SK-MEL-5 (cell line): Measurements from ENCODE around the gene SLC10A3. TPM values are rescaled to one million over a fixed set of nuclear protein-coding genes. Genes with fewer than 3 reads are reported as not detected.

Experiments used
- DNase-seq: peaks from one replicate; pipeline ENCODE4 v3.0.0-alpha.2; 2016; ENCODE audit warnings: low read depth, low spot score
- in situ Hi-C: cut with HindIII; loops from 2 replicates; pipeline ENCODE4 v1.10.0; 2016; ENCODE audit warnings: low sequenced_read_pairs, high pct_unique_total_duplicates, low pct_unique_long_range_greater_than_20kb
- total RNA-seq: library from RNA; depleted of rRNA; stranded (reverse); fragments of >200 nt; shearing (Covaris generic); gene quantifications from 2 replicates; pipeline ENCODE4 v1.2.3, GENCODE V29; 2014

The SLC10A3 gene
- total RNA-seq, 1 experiment from 2014 or later, result 9.8 TPM

DNA sequence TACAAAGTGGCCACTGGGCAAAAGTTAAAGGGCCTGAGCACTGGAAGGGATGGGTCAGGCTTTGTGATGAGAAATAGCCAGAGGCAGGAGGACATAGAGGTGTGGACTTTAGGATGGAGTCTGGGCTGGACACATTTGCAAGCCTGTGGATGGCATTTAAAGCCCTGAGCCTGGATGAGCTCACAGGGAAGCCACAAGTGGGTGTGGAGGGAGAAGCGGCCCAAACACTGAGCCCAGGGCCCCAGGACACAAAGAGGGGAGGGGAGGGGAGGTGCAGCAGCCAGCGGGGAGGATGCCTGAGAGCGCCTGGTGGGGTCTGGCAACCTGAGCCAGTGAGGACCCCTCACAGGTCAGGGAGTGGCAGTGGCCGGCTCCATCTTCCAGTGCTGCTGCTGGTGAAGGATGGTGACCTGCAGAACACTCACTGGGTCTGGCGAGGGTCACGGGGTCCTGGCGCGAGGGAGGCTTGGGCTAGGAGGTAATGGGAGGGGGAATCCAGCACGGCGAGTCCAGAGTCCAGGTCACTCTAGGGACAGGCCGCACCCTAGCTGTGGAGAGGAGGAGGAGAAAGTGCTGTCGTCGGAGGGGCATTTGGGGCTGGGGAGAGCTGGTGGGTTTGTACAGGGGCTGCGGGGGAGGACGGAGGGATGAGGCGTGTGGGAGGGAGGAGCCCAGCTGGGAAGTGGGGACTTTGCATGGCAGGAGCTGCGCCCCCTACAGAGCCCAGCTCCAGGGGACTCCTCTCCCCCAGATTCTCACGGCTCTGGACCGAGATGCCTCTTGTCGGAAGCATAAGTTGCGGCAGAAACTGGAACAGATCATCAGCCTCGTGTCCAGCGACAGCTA, 18.4 kb downstream of the SLC10A3 start:
- in situ Hi-C loops, result no loop called here
- no peak for DNase-seq

DNA sequence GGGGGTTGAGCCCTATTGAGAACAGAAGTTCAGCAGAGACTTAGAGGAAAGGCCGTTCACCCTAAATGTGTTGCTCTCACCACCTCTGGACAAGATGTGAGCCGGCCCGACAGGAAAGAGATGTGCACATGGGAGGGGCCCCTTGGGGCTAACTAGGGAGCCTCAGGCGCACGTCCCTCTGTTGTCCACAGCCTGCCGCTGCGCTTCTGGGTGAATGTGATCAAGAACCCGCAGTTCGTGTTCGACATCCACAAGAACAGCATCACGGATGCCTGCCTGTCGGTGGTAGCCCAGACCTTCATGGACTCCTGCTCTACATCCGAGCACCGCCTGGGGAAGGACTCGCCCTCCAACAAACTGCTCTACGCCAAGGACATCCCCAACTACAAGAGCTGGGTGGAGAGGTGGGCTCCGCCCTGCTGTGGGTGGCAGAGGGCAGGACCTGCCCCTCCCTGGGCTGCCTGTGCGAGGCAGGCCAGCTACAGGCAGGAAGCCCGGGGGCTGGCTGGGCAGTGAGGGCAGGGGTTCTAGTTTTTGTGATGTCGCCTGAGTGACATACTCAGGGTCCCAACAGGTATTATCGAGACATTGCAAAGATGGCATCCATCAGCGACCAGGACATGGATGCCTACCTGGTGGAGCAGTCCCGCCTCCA, 19.4 kb downstream of the SLC10A3 start:
- in situ Hi-C loops, result no loop called here
- no peak for DNase-seq

DNA sequence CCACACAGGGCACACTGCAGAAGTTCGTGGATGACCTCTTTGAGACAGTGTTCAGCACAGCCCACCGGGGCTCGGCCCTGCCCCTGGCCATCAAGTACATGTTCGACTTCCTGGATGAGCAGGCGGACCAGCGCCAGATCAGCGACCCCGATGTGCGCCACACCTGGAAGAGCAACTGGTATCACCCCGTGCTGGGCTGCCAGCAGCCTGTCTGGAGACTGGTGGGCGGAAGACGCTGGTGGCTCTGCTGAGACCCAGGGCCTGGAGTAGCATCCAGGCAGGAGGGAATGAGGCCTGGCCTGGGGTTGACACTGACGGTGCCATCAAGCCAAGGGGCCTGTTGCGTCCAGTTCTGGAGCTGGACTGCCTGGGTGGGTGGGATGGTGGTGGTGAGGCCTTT, 20.0 kb downstream of the SLC10A3 start:
- in situ Hi-C loops, result no loop called here
- DNase-seq, result no peak

DNA sequence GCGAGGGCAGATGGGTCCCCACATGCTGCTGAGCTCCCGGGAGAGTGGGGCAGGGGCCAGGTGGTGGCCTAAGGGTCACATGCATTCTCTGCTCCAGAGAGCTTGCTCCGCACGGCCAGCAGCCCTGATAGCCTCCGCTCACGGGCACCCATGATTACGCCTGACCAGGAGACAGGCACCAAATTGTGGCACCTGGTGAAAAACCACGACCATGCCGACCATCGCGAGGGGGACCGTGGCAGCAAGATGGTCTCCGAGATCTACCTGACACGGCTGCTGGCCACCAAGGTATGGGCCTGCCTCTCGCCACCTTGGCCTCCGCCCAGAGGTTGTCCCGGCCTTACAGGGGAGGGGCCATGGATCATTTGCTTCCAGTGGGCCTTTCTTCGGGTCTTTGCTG, 20.5 kb downstream of the SLC10A3 start:
- in situ Hi-C loops, result no loop called here
- DNase-seq, result no peak

DNA sequence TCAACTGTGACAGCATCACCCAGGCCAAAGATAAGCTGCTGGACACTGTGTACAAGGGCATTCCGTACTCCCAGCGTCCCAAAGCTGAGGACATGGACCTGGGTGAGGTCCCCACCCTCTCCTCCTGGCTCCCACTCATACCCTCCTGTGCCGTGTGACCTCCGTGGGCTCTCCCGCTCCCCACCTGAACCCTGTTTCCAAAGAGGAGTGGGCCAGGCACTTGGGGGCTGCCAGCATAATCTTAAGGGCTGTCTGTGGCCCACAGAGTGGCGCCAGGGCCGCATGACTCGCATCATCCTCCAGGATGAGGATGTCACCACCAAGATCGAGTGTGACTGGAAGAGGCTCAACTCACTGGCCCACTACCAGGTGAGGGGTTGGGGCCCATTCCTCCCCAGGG, 21.3 kb downstream of the SLC10A3 start:
- DNase-seq, result no peak
- in situ Hi-C loops, result no loop called here

DNA sequence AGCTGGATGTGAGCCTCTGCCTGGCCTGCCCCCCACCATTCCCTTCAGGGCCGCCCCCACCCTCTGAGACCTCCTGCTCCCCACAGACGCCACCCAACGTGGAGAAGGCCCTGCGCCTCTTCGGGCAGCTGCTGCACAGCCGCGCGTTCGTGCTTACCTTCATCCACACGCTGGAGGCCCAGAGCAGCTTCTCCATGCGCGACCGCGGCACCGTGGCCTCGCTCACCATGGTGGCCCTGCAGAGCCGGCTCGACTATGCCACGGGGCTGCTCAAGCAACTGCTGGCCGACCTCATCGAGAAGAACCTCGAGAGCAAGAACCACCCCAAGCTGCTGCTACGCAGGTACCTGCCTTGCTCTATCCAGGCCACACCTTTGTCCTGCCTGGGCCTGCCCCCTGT, 22.2 kb downstream of the SLC10A3 start:
- DNase-seq, result no peak
- in situ Hi-C loops, result no loop called here

DNA sequence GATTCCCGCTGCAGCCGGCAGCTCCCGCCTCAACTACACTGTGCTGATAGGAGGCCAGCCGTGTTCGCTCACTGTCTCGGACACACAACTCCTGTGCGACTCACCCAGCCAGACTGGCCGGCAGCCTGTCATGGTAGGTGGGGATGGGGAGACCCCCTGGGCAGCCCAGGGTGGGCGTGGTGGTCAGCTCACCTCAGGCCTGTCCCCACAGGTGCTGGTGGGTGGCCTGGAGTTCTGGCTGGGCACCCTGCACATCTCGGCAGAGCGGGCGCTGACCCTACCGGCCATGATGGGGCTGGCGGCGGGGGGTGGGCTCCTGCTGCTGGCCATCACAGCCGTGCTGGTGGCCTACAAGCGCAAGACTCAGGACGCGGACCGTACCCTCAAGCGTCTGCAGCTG, 22.9 kb downstream of the SLC10A3 start:
- in situ Hi-C loops, result no loop called here
- DNase-seq, result no peak

DNA sequence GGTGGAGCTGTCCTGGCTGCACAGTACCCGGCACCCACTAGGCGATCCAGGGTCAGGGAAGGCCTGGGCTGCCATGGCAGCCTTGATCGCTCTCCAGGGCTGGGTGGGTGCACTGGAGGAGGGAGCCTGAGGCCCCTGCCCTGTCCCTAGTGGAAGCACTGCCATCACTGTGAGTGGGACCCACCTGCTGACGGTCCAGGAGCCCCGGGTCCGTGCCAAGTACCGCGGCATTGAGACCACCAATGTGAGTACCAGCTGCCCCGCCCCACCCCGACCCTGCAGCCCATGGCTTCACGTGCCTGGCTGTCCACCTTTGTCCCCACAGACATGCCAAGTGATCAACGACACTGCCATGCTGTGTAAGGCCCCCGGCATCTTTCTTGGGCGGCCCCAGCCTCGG, 23.5 kb downstream of the SLC10A3 start:
- no peak for DNase-seq
- in situ Hi-C loops, result no loop called here

DNA sequence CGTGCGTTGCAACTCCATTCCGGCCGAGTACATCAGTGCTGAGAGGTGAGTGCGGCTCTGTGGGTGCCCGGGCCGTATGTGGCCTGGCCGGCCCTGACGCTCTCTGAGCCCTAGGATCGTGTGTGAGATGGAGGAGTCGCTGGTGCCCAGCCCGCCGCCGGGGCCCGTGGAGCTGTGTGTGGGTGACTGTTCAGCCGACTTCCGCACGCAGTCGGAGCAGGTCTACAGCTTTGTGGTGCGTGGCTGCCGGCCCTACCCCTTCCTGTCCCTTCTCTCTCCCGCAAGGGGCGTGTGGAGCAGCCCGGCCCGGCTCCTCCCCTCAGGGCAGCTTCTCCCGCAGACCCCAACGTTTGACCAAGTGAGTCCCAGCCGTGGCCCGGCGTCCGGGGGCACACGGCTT, 24.4 kb downstream of the SLC10A3 start:
- DNase-seq, result no peak
- in situ Hi-C loops, result no loop called here

DNA sequence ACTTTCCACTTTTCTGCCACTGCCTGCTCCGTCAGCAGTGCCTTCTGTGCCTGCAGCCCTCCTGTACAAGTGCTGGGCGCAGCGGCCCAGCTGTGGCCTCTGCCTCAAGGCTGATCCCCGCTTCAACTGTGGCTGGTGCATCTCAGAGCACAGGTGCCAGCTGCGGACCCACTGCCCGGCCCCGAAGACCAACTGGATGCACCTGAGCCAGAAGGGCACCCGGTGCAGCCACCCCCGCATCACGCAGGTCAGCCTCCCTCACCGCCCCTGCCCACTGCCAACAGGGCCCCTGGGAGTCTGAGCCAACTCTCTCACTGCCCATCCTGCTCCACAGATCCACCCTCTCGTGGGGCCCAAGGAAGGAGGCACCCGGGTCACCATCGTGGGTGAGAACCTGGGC, 24.8 kb downstream of the SLC10A3 start:
- no peak for DNase-seq
- in situ Hi-C loops, result no loop called here

DNA sequence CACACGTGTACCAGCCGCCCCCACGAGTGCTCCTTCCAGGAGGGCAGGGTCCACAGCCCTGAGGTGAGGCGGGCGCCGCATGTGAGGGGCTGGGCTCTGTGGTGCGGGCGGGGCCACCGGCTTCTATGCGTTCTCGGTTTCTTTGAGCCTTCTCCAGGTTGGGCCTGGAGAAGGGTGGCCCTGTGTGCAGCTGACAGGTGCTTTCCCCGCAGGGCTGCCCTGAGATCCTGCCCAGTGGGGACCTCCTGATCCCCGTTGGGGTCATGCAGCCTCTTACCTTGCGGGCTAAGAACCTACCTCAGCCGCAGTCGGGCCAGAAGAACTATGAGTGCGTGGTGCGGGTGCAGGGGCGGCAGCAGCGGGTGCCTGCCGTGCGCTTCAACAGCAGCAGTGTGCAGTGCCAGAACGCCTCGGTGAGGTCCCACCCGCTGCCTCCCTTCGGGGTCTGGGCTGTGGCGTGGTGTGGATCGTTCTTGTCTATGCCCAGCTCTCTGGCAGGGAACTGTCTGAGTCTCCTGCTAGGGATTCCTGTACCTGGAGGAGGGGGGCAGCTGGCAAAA, 25.5 kb downstream of the SLC10A3 start:
- DNase-seq, result no peak
- in situ Hi-C loops, result no loop called here

DNA sequence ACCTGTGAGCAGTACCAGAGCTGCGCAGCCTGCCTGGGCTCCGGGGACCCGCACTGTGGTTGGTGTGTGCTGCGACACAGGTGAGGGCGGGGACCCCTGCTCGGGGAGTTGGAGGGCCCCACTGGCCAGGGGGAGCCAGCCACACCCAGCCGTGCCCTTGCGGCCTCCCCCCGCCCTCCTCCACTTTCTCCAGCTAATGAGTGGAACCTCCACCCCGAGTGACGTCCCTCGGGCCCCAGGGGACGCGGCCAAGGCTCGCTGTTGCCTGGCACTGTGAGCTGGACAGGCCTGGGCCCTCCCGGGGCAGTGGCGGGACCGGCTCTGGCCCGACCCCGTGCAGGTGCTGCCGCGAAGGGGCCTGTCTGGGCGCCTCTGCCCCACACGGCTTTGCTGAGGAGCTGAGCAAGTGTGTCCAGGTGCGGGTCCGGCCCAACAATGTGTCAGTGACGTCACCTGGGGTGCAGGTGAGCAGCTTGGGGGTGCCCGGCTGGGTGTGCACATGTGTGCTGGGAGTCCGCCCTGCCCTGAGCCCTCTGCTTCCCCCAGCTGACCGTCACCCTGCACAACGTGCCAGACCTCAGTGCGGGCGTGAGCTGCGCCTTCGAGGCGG, 26.7 kb downstream of the SLC10A3 start:
- DNase-seq, result no peak
- in situ Hi-C loops, result no loop called here

DNA sequence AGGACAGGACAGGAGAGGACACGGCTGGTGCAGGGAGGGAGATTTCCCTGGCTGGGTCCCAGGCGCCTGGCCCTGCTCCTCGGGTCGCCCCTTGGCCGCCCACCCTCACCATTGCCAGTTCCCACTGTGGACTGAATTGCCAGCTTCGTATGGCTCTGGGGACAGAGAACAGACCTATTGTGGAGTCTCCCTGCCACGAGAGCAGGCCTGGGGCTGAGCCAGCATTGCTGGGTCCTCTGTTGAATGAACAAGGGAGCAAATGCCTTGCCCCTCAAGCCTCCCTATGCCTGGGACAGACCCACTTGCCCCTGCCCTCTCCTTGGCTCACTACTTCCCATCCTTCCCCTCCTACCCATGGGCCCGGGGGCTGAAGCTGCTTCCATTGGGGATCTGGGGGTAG, 28.0 kb downstream of the SLC10A3 start:
- in situ Hi-C loops, result no loop called here
- DNase-seq, result no peak

DNA sequence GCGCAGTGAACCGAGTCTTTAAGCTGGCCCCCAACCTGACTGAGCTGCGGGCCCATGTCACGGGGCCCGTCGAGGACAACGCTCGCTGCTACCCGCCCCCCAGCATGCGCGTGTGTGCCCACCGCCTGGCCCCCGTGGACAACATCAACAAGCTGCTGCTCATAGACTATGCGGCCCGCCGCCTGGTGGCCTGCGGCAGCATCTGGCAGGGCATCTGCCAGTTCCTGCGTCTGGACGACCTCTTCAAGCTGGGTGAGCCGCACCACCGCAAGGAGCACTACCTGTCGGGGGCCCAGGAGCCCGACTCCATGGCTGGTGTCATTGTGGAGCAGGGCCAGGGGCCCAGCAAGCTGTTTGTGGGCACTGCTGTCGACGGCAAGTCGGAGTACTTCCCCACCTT, 30.1 kb downstream of the SLC10A3 start:
- in situ Hi-C loops, result no loop called here

DNA sequence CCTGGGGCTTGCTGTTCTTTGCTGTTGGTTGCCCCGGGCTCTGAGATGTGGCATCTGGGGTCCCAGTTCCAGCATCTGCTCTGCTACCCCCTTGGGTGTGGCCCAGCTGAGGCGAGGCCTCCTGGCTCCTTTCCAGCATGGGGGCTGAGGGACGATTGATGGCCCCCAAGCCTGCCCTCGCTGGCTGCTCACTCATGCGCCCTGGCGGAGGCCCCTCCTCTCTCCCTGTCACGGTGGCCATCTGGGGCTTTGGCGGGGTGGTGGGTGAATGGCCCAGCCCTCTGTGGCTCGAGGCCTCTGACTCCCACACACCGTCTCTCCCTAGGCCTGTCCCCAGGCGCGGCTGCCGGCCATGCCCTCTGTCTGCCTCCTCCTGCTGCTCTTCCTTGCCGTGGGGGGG, 30.6 kb downstream of the SLC10A3 start:
- in situ Hi-C loops, result no loop called here
- no peak for DNase-seq

More for the DNA sequence above, 30.1 kb downstream of the SLC10A3 start:
- no peak for DNase-seq

DNA sequence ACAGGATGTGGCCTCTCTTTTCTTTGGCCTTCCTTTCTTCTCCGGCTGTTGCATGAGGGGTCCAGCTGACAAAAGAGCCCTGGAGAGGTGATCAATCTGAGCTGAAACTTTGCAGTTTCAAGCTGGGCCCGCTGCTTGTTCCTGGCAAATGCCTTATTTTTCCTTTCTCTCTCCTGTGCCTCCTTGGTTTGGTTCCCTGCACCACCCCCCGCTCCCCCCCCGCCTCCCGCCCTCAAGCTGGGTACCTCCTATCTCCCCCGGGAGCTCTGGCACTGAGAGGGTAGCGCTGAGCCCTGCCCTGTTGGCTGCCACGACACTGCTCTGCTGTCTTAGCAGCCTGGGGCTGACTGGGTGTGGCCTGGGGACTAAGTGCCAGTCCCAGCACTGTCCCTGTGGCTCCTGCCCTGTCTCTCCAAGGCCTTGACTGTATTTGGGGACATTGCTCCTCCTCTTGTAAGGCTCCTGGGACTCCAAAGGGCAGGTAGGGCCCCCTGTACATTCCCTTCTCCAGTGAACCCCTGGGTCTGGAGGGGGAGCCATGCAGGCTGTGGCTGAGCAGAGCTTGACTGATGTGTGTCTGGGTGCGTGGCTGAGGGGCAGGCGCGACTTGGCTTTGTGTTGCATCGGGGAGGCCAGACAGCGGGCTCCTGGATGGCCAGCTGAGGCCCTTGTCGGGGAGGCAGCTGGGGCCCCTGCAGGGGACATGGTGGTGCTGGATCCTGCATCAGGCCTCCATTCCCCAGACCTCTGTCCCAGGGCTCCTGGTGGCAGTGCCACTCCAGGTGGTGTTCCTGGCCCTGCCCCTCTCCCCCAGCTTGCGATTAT, 31.3 kb downstream of the SLC10A3 start:
- in situ Hi-C loops, result no loop called here
- DNase-seq, result no peak

DNA sequence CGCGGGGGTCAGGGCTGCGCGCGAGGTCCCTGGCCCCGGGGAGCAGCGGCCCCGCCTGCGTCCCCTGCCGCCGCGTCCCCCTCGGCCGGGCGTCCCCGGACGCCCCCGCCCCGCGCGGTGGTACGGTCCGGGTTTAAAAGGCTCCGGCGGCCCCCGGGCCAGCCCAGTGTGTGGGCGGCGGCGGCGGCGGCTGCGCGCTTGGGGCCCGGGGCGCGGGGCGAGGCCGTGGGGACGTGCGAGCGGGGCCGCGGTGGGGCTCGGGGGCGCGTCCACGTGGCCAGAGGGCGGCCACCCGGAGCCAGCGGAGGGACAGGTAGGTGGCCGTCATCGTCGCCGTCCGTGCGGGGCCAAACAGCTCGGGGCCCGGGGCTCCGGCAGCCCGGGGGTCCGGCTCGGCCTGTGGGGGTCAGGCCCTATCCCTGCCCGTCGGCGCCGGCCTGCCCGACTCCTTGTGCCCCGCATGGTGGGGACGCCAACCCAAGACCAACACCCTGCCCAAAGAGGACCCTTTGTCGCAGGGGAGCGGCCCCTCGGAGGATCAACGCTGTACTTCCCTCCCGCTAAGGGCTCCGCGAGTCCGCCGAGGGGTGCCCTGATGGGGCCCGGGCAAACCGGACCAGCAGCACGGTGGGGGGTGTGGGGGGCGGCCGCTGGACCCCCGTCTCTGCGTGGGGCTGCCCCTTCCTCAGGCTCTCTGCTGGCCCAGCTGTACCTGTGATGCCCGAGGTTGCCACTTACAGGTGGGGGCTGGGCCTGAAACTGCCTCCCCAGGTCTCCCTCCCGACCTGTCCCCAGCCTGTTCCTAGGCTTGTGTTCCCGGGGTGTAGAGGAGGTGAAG, 32.1 kb downstream of the SLC10A3 start, which contains the start of gene PLXNA3:
TSS of gene PLXNA3 (plus strand) at position 166 of the 838 bp plus-strand sequence. CDS start 1,903 bp downstream, outside the sequence.
- DNase-seq, result no peak
- in situ Hi-C loops, result no loop called here
